RWPE1 (cell line): Measurements from ENCODE around the gene SLC26A5.
"Not testable (repeated sequence)": the region's sequence is repeated elsewhere in the genome, so short reads cannot be mapped to it uniquely, and the experiment has no call there.

ENCODE experiments used
- CTCF ChIA-PET: fragments of 350-600 bp; sonication (Branson Sonifier 250); formaldehyde crosslinking; extraction: SDS; loops from one replicate; lab custom pipeline; 2021; lab: Yijun Ruan, JAX
- POLR2A ChIA-PET: fragments of 400-600 bp; formaldehyde crosslinking; extraction: SDS; loops from one replicate; lab custom pipeline; 2020; ENCODE audit warnings: antibody characterized with exemption; ENCODE audit not compliant: low non-redundant PET; lab: Yijun Ruan, JAX
- DNase-seq: peaks from one replicate; pipeline ENCODE4 v3.0.0; 2012; ENCODE audit warnings: low spot score
- H3K27ac ChIP-seq: fragments of 450-650 bp; 2 replicates; pipeline ENCODE4 v1.5.1; 2017
- CTCF ChIP-seq: fragments of 450-650 bp; conservative IDR thresholded peaks from 2 replicates; pipeline ENCODE4 v1.5.1; 2017; ENCODE audit warnings: low read depth, mild to moderate bottlenecking

SLC26A5 gene, protein sequence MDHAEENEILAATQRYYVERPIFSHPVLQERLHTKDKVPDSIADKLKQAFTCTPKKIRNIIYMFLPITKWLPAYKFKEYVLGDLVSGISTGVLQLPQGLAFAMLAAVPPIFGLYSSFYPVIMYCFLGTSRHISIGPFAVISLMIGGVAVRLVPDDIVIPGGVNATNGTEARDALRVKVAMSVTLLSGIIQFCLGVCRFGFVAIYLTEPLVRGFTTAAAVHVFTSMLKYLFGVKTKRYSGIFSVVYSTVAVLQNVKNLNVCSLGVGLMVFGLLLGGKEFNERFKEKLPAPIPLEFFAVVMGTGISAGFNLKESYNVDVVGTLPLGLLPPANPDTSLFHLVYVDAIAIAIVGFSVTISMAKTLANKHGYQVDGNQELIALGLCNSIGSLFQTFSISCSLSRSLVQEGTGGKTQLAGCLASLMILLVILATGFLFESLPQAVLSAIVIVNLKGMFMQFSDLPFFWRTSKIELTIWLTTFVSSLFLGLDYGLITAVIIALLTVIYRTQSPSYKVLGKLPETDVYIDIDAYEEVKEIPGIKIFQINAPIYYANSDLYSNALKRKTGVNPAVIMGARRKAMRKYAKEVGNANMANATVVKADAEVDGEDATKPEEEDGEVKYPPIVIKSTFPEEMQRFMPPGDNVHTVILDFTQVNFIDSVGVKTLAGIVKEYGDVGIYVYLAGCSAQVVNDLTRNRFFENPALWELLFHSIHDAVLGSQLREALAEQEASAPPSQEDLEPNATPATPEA

DNA sequence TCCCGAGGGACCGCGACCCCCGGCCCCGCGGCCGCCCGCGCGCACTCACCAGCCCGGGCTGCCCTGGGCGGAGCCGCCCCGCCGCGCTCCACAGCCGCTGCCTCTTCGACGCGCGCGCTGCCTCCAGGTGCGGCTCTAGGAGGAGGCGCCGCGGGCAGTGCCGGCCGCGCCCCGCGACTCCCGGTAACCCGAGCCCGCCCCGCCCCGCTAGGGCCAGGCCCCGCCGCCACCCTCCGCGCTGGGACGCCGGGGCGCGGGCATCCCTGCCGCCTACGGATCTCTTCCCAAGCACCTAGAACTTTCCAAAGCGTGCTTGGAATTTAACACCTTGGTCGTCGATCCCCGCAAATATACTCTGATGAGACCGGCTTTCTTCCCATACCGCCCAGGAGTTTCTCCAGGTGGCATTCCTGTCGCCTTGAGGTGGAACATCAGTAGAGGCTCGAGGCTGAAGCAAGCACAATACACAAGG is at the start of gene SLC26A5:
TSS of gene SLC26A5 (minus strand) at position 159 of the 472 bp plus-strand sequence. CDS start 24,693 bp downstream, outside the sequence.
- TF ChIP-seq CTCF = no peak
- H3K27ac ChIP-seq = no peak within 1 kb of the TSS
- DNase-seq = peak; percentile 63
- CTCF ChIA-PET = interaction anchor here (0.5 to 0.7 kb wide), 2 partner anchors 77 to 570 kb away, joined by 3 read pairs; no protein-coding TSS in a partner anchor
- POLR2A ChIA-PET = no interaction called here

DNA sequence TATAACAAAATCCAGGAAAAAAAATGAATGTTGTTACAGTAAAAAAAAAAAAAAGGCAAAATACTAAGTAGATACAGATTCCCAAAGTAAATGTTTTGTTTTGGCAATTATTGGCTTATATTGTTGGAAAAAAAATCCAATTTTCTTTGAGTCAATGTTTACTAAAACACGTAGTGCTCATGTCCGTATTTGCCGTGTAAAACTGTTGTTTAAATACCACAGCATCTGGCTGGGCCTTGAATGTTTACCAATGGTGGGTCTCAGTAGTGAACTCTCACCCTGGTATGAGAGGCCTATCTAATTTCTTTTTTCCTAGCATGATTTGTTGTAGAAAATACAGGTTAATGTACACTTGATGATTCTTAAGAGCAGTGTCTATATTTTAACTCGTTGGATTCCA is 41.4 kb upstream of the SLC26A5 start:
- TF ChIP-seq CTCF = no peak
- ChIA-PET POLR2A (no interaction called here), CTCF (no interaction called here)
- H3K27ac ChIP-seq = no peak overlapping the region
- DNase-seq = no peak

DNA sequence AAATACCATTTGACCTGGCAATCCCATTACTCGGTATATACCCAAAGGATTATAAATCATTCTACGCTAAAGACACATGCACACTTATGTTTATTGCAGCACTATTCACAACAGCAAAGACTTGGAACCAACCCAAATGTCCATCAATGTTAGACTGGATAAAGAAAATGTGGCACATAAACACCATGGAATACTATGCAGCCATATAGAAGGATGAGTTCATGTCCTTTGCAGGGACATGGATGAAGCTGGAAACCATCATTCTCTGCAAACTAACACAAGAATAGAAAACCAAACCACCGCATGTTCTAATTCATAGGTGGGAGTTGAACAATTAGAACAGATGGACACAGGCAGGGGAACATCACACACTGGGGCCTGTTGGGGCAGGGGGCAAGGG is 40.9 kb upstream of the SLC26A5 start:
- DNase-seq, POLR2A ChIA-PET, CTCF ChIA-PET, H3K27ac ChIP-seq: not testable (repeated sequence)

DNA sequence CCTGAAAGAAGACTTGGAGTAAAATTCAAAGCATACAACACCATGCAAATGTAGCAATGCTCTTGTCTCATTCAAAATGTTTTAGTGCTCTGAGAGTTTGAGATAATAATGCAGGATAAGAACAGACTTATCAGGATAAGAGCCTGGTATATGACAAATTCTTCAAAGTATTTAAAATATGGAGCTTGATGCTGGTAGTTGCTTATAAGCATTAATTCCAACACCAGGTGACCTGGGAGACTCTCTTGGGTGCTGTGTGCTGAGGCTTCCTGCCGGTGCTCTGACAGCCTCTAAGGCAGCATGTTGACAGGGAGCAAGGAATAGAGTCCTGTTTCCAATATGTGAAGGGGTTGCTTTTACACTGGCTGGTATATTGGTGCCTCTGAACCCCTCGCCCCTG is 34.8 kb upstream of the SLC26A5 start:
- TF ChIP-seq CTCF = no peak
- DNase-seq = no peak
- ChIA-PET POLR2A (no interaction called here), CTCF (no interaction called here)
- no peak overlapping the region for H3K27ac ChIP-seq

- TF ChIP-seq CTCF = no peak
- DNase-seq = no peak
- ChIA-PET POLR2A (no interaction called here), CTCF (no interaction called here)
- H3K27ac ChIP-seq = no peak overlapping the region
These were observed 28.9 kb upstream of the SLC26A5 start for GRCh38 chr7:103474956-103475355.

DNA sequence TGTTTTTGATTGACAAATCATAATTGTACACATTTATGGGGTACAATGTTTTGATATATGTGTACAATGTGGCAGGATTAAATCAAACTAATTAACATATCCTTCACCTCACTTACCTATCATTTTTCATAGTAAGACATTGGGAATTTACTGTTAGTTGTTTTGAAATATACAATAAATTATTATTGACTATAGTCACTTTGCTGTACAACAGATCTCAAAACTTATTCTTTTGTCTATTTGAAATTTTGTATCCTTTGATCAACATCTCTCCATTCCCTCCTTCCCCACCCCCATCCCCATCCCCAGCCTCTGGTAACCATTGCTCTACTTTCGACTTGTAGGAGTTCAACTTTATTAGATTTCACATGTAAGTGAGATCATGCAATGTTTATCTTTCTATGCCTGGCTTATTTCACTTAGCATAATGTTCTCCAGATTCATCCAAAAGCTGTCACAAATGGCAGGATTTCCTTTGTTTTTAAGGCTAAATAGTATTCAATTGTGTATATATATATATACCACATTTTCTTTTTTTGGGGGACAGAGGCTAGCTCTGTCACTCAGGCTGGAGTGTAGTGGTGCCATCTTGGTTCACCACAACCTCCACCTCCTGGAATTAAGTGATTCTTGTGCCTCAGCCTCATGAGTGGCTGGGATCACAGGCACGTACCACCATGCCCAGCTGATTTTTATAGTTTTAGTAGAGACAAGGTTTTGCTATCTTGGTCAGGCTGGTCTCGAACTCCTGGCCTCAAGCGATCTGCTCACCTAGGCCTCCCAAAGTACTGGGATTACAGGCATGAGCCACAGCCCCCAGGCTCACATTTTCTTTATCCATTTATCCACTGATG is 23.3 kb upstream of the SLC26A5 start:
- TF ChIP-seq CTCF = no peak
- no peak overlapping the region for H3K27ac ChIP-seq
- ChIA-PET CTCF (no interaction called here), POLR2A (no interaction called here)
- no peak for DNase-seq
